ENCODE results near the gene C11orf24.

GRCh38 chr11:68260484-68260883 is 11.3 kb downstream of the C11orf24 start:
- TF ChIP-seq HSF1 (IDR thresholded peaks at IDR 0.05; ENCODE audit: low read depth, low read length) (no peak), CTCF (IDR thresholded peaks at IDR 0.05 in 2 of 3, conservative IDR thresholded peaks at IDR 0.05 in 1 of 3; ENCODE audit: control insufficient read depth in 2 of 3, extremely low read depth in 1 of 3, insufficient read depth in 1 of 3, low read depth in 3 of 3, low read length in 3 of 3) (no peak), TCF7 (IDR thresholded peaks at IDR 0.05; ENCODE audit: borderline replicate concordance) (no peak), MAX (IDR thresholded peaks at IDR 0.05; ENCODE audit: low read depth, low read length) (no peak), E2F8 (IDR thresholded peaks at IDR 0.05; ENCODE audit: low read depth, partially characterized antibody) (no peak), MXI1 (IDR thresholded peaks at IDR 0.05; ENCODE audit: low read depth, low read length) (no peak), CBX3 (IDR thresholded peaks at IDR 0.05; ENCODE audit: borderline replicate concordance, low read depth) (no peak), CHD2 (IDR thresholded peaks at IDR 0.05; ENCODE audit: borderline replicate concordance, low read depth, low read length) (no peak), TCF12 (IDR thresholded peaks at IDR 0.05; ENCODE audit: low read depth, low read length) (no peak), CHD1 (IDR thresholded peaks at IDR 0.05; ENCODE audit: low read depth, low read length) (no peak), SMARCA5 (IDR thresholded peaks at IDR 0.05) (no peak), NFIC (IDR thresholded peaks at IDR 0.05; ENCODE audit: low read depth, low read length) (no peak), CBFB (IDR thresholded peaks at IDR 0.05; ENCODE audit: low read depth) (no peak), EZH2 (IDR thresholded peaks at IDR 0.05; ENCODE audit: borderline replicate concordance, control insufficient read depth, low read depth, low read length) (no peak)
